Activated CD4-positive, alpha-beta T cell treated with anti-CD3 and anti-CD28 coated beads for 4 hours (primary cell): ENCODE measurements around the gene PAIP1.
"Not testable (repeated sequence)": the region's sequence is repeated elsewhere in the genome, so short reads cannot be mapped to it uniquely, and the experiment has no call there.

ENCODE experiments used
- DNase-seq, 2 donors: peaks; one replicate each; pipeline ENCODE4 v3.0.0-alpha.2; 2020

The PAIP1 gene, protein sequence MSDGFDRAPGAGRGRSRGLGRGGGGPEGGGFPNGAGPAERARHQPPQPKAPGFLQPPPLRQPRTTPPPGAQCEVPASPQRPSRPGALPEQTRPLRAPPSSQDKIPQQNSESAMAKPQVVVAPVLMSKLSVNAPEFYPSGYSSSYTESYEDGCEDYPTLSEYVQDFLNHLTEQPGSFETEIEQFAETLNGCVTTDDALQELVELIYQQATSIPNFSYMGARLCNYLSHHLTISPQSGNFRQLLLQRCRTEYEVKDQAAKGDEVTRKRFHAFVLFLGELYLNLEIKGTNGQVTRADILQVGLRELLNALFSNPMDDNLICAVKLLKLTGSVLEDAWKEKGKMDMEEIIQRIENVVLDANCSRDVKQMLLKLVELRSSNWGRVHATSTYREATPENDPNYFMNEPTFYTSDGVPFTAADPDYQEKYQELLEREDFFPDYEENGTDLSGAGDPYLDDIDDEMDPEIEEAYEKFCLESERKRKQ

DNA sequence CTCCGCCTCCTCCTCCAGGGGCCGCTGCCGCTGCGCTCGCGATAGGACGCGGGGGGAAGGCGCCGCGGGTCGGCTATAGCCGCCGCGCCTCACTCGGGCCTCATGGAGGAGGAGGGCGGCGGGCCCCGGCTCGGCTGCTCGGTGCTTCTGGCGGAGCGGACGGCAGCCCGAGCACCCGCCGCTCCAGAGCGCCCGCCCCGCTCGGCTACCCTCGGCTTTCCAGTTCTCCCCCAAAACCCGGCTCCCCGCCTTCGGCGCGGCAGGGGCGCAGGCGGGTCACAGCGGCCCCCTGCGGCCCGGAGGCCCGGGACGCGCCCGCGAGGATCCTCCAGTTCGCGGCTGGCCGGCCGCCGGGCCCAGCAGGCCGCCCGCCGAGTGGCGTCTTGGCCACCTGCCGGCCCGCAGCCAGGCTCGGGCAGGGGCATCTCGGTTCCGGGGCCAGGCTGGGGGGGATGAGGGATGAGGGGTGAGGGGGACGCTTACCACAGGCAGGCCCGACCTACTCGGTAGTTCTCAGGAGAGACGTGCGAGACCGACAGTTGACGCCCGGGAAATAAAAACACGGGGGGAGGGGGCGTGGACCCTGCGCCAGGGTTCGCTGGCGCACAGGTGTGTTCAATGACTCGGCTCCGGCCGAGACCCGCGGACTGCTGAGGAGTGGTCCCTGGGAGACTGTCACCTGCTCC is at the start of gene PAIP1:
PAIP1 (minus strand) TSS at position 221 of the 686 bp plus-strand sequence. CDS start 231 bp downstream, outside the sequence.
- DNase-seq = peak; percentile 73 to 81

DNA sequence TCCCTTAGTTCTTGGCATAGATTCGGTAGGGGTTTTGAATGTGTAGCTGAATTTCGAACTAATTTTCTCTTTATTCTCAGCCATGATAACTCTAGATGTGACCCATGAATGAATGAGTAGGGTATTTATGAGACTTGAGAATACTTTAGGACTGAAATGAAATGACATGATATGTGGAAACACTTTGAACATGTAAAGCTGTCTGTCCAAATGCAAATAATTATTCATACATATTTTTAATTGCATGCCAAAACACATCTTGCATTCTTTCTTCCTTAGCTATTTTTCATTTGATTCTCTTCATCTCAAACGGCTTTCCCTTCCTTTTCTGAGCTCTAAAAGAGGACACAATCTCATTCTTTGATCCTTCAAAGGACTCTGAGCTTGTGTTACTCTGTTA is 49.5 kb upstream of the PAIP1 start:
- DNase-seq = no peak

DNA sequence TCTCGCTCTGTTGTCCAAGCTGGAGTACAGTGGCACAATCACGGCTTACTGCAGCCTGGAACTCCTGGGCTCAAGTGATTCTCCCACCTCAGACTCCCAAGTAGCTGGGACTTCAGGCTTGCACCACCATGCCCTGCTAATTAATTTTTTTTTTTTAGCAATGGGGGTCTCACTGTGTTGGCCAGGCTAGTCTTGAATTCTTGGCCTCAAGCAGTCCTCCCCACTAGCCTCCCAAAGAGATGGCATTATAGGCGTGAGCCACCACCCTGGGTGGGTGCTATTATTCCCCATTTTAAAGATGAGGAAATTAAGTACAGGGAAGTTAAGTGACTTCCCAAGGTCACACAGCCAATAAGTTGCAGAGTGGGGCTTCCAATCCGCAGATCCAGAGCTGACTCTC is 47.8 kb upstream of the PAIP1 start:
- no peak for DNase-seq

DNA sequence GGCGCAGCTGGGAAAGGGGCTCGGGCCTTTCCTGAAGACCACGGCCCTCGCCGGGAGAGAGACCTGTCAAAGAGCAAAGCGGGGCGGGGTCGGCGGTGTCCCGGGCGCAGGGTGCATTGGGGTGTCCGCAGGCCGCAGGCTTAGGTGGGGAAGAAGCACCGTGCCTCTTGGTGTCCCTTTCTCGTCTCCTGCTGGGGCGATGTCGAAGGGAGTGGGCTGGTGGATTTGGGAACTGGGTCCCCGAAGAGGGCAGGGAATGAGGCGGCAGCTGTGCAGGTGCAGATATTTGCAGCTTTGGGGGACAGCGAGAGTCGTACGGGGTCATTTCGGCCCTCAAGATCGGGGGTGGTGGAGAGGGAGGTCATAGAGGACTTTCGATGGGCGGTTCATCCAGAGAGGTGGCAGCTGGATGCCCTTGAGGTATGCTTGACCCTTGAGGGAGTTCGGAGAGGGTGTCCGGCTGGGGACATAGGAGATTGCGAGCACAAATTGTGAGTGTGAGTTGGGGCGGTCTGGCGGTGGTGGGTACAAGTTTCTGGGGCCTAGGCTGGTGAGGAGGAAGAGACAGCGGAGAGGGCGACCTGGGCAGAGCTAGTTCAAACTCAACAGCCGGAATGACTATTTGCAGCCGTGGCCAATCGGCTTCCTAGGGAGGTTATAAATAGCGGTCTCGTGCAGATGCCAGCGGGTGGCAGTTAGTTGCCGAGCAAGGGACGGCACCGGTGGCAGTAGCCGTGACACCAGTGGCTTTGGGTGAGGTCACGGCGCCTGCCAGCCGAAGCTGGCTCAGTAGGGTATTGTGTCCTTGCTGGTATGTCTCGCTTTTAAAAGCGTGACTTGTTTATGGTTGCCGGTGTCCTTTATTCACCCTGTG is 46.7 kb upstream of the PAIP1 start:
- DNase-seq = peak; percentile 52 to 56

DNA sequence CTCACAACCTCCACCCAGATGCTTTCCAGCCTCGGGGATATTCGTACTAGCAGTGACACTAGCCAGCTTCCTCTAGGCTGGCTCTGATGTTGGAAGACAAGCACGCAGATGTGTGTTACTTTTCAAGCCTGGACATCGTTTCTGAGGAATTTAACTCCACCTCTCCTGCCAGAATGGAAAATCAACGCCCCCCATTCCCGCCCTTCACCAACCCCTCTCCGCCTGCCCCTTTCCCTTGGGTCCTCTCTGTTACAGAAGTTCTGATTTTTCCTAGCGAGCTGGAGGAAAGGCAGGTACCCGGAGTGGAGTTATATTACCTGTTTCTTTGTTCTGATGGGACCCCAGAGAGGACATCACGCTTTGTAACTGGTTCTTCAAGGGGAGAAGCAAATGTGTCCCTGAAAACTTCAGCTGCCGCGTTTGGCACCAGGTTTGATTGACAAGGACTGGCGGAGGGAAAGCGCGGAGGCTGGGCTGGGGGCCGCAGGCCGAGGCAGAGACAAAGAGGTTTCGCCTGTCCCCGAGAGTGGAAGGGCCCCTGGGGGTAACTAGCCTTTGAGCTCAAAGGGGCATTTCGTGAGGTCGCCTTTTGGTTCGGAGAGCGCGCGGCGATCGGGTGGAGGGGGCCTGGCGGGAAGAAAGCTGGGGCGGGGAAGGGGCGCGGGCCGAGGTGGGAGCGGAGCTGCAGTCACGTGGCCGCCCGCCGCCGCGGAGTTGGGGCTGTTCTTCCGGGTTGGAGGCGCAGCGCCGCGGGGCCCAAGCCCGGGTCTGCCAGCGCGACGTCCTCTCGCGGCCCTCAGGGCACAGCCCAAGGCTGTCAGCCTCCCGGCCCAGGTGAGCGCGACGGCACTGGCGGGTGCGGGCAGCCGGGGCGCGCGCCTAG is 45.8 kb upstream of the PAIP1 start, which contains the start of gene NNT:
NNT (plus strand) TSS at position 720 of the 883 bp plus-strand sequence. CDS start 6,016 bp downstream, outside the sequence.
- DNase-seq = peak; percentile 70

DNA sequence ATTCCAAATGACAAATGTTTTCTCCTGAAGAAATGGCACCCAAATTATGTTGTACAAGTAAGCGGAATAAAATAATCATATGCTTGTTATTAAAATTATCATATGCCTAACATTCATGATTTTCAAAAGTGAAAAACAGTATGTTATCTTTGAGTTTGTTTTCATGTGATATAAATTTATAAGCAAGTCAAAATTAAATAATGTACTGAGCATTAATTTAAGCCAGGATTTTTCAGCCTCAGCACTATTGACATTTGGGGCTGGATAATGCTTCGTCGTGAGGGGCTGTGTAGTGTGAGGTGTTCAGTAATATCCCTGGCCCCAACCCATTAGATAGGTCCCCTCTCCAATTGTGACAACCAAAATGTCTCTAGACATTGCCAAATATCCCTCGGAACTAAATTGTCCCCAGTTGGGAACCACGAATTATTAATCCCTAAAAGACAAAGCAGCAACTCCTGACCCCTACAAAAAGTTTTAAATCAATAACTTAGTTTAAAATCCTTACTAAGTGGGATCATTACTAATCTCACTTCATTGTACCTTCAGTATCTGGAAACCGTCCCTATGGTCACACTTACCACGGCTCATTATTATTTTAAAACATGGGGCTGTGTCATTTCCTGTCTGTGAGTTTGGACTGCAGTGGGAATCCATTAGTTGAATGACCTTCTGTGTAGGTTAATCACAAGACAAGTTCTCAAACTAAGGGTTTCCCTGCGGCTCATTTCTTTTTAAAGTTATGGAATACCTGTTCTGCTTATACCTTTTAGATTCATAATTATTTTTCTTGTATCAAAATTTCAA is 44.8 kb upstream of the PAIP1 start:
- DNase-seq = no peak

DNA sequence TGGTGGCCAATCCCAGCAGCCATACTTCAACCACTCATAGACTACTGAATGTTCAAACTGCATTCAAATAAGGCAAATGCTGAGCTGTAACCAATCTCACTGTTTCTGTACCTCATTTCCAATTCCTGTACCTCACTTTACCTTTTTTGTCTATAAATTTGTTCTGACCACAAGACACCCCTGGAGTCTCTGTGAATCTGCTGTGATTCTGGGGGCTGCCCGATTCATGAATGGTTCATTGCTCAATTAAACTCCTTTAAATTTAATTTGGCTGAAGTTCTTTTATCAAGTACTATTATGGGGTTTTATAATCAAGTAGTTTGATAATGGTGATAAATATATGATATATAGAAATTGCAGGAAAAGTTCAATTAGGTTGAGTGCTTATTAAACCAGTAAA is 42.0 kb upstream of the PAIP1 start:
- DNase-seq = not testable (repeated sequence)

DNA sequence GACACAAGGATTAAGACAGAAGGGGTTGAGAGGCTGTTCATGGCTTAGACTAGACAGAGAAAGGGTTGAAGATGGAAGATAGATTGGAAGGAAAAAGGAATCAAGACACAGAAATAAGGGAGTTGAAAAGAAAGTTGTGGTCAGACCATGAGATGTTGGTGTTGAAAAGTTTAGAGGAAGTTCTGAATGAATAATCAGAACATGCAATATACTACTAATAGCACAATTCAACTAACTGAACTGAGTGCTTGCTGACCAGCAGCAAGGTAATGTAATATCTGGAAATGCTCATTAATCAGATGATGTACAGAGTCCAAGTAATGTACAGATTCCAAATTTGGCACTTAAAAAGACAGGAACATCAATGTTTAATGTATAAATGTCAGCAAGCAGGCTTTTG is 35.5 kb upstream of the PAIP1 start:
- DNase-seq = no peak

DNA sequence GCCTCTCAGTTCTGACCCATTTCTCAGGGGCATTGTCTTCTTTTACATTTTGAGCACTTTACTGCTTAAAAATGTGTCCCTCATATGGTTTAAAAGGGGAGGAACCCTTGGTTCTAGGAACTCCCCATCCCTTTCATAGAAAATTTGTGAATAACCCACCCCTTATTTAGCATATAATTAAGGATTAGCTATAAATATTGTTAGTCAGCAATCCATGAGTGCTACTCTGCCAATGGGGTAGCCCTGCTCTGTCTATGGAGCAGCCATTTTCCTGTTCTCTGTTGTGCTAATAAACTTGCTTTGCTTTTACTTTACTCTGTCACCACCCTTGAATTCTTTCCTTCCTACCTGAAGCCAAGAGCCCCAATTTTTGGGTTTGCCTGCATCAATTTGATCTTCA is 33.8 kb upstream of the PAIP1 start:
- DNase-seq = no peak

DNA sequence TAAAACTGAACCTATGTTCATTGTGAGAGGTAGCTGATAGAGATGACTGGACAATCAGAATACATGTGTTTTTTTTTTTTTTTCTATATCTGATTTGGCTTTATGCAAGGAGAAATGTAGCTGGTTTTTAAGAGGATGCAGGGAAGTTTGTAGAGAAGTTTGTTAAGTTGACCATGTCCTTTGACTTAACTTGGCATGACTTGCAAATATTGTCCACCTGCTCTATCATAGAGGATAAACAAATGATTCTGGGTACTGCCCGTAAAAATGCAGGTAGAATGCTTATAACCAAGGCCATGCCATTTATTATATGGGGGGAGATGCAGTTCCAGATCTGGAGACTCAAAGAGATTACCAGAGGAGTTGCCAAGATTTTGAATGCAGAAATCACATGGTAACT is 32.4 kb upstream of the PAIP1 start:
- no peak for DNase-seq

DNA sequence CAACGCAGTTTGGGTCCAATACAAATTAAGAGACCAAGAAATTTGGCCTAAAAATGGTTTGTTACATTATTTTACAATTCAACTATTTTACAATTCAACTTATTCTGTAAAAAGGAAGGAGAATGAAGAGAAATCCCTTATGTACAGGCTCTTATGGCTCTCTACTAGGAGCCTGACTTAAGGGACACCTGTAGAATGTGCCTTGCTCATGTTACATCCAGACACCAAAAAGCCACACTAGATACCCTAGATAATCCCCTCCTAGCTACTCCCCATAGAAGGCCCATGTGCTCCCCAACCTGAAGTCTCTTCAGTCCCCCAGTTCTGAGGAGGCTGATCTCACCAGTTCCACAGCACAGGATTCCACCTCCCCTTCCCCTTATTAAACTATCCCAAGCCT is 32.0 kb upstream of the PAIP1 start:
- DNase-seq = no peak

DNA sequence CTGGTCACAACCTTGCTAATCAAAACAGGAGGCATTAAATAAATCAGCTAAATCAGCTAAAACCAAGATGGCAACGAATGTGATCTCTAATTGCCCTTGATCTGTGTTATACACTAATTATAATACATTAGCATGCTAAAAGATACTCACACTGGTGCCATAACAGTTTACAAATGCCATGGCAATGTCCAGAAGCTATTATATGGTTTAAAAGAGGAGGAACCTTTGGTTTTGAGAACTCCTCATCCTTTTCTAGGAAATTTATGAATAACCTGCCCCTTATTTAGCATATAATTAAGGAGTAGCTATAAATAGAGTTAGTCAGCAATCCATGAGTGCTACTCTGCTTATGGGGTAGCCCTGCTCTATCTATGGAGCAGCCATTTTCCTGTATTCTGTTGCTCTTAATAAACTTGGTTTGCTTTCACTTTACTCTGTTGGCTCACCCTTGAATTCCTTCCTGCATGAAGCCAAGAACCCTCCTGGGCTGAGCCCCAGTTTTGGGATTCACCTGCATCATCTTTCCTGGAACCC is 27.4 kb upstream of the PAIP1 start:
- DNase-seq = no peak

DNA sequence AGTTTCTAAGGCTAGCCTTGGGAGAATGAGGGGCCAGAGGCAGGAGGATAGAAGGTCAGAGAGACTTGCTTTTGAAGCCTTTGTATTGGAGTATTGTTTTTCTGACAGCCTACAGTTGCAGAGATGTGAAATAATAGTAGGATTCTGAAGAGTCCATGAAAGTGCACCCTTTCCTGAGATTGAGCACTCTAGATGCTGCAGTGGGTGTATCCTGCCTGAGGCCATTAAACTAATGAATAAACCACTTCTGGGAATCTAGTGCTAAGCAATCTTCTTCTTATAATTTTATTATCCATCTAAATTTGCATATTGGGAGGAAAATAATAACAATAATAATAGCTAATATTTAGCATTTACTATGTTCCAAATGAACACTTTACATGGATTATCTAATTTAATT is 26.8 kb upstream of the PAIP1 start:
- no peak for DNase-seq

DNA sequence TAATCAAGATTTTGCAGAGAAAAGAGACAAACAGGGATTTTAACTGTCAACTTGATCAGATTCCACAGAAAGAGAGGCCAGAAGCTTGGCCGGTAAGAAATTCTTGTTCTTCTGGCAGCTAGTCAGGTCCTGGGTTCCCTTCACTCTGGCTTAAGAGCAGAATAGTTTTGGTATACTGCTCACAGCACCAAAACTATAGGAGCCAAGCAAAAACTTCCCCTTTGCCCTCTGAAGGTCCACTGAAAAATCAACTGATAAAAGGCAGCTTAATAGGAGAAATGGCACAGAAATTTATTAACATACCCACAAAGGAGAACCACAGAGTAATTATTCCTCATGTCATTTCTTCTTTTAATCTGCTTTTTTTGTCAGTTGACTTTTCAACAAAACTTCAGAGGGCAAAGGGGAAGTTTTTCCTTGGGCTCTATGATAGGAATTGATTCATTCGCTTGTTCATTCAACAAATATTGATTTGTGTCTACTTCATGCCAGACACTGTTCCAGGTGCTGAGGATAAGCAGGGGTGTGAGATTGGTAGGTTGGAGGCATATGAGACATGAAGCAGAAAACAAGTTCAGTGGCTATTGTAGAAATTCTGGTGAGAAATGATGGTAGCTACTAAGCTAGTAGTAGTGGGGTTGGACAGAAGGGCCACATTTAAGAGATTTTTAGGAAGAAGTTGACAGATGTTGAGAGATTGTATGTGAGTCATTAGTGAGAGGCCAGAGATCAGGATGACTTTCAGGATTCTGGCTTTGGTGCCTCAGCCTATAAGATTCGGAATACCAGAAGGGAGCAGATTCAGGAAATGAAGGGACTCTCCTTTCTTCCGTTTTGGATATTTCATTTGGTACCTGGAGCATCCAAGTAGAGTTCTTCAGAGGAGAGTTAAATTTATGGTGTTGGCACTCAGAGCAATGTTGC is 25.5 kb upstream of the PAIP1 start:
- DNase-seq = no peak

DNA sequence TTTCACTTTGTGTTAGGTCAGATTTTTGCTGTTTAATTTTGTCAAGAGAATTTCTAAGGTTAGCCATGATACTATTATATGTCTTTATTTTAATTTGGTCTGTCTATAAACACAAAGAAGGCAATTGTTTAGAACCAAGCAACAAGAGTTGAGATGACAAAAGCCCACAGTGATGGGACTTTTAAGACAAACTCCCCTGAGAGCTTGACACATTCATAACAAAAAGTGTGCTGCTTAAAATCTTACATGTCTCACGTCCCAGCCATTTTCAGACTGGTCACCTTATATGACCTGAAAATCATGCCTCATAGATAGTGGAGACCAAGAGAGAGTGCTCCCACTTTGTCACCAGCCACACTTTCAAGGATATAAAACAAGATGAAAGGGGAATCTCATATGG is 24.5 kb upstream of the PAIP1 start:
- no peak for DNase-seq

DNA sequence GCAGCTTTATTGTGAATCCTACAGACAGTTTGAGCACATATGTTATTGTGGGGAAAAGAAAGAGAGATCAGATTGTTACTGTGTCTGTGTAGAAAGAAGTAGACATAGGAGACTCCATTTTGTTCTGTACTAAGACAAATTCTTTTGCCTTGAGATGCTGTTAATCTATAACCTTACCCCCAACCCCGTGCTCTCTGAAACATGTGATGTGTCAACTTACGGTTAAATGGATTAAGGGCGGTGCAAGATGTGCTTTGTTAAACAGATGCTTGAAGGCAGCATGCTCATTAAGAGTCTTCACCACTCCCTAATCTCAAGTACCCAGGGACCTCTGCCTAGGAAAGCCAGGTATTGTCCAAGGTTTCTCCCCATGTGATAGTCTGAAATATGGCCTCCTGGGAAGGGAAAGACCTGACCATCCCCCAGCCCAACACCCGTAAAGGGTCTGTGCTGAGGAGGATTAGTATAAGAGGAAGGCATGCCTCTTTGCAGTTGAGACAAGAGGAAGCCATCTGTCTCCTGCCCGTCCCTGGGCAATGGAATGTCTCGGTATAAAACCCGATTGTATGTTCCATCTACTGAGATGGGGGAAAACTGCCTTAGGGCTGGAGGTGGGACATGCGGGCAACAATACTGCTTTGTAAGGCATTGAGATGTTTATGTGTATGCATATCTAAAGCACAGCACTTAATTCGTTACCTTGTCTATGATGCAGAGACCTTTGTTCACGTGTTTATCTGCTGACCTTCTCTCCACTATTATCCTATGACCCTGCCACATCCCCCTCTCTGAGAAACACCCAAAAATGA is 23.7 kb upstream of the PAIP1 start:
- not testable (repeated sequence) for DNase-seq

DNA sequence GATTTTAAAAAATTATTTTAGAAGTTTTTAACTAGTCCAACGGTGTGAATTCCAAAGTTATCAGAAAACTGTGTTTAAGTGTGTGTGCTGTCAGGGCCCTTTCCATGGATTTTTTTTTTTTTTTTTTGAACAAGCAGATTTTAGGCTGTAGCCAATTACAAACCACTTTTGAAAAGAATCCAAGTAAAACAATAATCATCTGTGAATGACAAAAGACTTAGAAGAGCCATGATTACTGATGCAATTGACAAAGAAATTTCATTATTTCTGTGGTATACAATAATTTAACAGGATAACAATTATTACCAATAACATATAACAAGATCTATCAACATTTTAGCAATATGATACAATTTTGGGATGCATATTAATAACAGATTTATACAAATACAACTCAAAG is 16.2 kb upstream of the PAIP1 start:
- DNase-seq = no peak

DNA sequence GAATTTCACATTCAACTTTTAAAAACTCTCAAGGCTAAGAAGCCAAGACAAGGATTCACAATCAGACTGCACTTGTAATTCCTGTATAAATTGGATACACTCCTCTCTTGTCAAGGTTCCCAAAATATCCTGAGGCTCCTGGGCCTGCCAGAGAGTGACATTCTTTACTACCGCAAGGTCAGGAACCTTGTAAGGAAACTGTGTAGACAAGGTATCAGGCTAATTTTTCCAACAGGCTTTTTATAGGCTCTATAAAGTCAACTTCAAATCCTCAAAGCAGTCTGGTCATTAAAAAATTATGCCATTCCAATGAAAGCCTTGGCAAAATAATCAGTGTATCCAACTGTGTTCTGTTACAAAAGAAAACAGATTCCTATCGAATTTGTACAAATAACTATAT is 15.5 kb upstream of the PAIP1 start:
- no peak for DNase-seq

DNA sequence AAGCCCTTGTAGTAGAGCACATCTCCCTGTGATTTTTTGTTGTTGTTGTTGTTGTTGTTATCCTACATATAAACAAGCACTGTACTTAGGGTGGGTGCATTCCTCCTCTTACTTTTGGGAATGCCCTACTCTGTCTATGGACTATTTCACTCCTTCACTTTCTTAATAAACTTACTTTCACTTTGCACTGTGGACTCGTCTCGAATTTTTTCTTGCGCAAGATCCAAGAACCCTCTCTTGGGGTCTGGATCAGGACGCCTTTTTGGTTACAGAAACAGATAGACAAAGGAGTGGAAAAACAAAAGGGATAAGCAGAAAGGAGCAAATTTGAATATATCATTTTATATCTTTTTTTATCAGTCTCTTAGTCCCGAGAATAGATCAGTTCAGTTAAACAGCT is 14.4 kb upstream of the PAIP1 start:
- DNase-seq = no peak
